GM18951 (cell line): Measurements from ENCODE around the gene INPP4B.

Experiments used
- POLR2A ChIP-seq: IDR thresholded peaks from 4 replicates; pipeline ENCODE4 v1.6.1; 2011; ENCODE audit warnings: mild to moderate bottlenecking; ENCODE audit not compliant: insufficient read length, insufficient read depth; ENCODE audit errors: extremely low read depth
- in situ Hi-C: fragments of 300-500 bp; cut with MboI; formaldehyde crosslinking; loops from one replicate; pipeline ENCODE4 v1.12.0; 2022; ENCODE audit warnings: low sequenced_read_pairs, mixed read lengths, inconsistent platforms; ENCODE audit not compliant: unreplicated experiment

INPP4B gene

GRCh38 chr4:142846729-142847596, 862 bp upstream of the INPP4B start:
- no peak for TF ChIP-seq POLR2A
- in situ Hi-C loops, result loop anchor here (25.0 kb wide), 1 partner anchor 1685 kb away; no protein-coding TSS in a partner anchor

DNA sequence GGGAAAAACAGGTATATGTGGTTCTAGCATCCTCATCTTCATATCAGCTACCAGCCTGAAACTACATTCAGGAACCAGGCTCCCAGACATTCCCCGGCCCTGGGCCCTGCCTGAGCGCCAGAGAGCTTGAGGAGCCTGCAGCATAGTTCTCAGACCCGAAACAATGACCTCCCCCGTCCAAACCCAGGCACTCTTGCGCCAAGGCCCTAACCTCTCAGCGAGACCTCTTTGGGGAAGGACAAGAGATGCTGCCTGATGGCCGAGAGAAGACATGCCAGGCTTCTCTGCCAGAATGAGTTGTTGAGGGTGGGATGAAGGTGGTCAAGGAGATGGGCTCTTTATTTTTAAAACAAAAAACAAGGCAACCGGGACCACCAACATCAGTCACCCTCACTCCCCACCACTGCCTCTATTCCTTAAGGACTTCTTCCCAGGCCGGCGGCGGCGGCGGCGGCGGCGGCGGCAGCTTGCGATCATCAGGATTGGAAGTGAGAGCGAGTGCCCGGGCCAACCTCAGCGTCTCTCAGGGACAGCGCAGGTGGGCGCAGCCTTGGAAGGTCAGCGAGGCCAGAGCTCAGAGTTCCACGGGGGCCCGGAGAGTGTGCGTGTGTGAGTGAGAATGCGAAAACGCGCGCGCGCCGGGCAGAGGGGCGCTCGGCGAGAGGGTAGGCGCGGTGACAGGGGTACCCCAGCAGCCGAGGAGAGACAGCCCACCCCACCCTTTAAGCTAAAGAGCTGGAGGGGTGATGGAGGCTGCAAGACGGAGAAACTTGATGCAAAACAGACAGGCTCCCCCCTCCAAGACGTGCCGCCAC, 601 bp downstream of the INPP4B start:
- no peak for TF ChIP-seq POLR2A
- in situ Hi-C loops, result loop anchor here (25.0 kb wide), 1 partner anchor 1683 kb away; no protein-coding TSS in a partner anchor

DNA sequence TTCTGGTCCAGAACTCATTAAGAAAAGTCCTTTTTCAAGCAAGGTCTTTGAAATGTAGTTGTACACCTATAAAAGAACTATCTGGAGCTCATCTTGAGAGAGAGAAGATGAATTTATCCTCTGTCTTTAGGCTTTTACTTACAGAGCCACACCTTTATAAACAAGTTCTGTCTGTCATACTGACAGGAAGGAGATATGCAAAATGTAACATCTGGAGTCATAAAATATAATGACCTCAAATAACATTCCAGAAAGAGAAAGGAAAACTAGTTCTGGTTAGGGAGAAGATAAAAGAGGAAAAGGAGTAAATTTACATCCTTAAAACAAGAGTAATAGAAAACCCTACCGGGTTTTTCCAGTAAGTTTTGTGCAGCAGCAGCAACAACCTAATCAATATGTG, 1.3 kb downstream of the INPP4B start:
- no peak for TF ChIP-seq POLR2A
- in situ Hi-C loops, result loop anchor here (25.0 kb wide), 1 partner anchor 1682 kb away; no protein-coding TSS in a partner anchor

- in situ Hi-C loops, result loop anchor here (25.0 kb wide), 1 partner anchor 1678 kb away; no protein-coding TSS in a partner anchor
Observed at GRCh38 chr4:142840516-142841123, 5.5 kb downstream of the INPP4B start.

GRCh38 chr4:142838778-142839177, 7.3 kb downstream of the INPP4B start:
- in situ Hi-C loops, result loop anchor here (25.0 kb wide), 1 partner anchor 1676 kb away; no protein-coding TSS in a partner anchor
- TF ChIP-seq POLR2A, result no peak

More at GRCh38 chr4:142840516-142841123, 5.5 kb downstream of the INPP4B start:
- TF ChIP-seq POLR2A, result no peak

DNA sequence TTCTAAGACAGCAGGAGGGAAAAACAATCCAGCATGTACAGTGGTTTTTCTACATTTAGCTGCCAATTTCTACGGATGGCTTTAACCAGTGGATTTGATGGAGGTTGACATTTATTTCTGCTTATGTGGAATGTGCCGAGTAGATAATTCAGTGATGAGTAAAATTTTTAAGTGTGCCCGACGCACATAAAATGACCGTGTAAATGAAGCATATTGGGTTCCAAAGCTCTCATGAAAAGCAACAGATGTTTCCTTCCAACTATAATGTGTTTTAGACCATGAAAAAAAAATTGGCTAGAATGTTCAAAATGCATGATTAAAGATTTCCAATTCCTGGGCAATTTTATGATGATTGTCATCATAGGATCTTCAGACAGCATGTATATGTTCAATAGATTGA, 14.1 kb downstream of the INPP4B start:
- in situ Hi-C loops, result loop anchor here (25.0 kb wide), 1 partner anchor 1670 kb away; no protein-coding TSS in a partner anchor
- TF ChIP-seq POLR2A, result no peak

DNA sequence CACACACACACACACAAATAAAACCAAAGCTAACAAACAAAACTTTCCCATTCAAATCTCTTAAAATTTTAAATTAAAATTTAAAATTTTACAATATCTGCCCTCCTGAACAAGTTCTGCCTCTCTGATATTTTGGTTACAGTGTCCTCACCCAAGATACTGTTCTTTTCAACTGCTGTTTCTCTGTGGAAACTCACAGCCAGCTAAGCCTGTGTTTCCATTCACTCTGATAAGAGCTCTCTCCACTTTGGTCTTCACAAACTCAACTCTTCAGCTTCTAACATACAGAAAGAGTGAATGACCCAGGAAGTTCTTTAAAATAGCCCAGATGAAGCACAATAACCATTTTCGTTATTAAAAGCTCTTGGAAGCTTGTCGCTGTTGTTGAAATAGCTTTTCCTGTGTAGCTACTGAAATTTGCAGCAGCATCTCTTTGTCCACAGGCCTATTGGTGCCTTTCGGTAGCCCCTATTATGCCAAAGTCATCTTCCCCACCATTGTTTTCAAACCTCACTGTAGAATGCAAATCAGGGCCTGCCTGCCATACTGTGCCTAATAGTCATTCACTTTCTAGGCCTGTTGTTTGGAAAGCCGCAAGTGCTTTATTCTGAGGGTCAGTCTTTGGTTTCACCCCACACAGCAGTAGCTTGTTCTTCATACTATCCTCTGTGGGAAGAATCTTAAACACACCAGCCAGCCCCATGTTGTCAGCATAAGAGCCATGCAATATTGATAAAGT, 19.4 kb downstream of the INPP4B start:
- TF ChIP-seq POLR2A, result no peak

DNA sequence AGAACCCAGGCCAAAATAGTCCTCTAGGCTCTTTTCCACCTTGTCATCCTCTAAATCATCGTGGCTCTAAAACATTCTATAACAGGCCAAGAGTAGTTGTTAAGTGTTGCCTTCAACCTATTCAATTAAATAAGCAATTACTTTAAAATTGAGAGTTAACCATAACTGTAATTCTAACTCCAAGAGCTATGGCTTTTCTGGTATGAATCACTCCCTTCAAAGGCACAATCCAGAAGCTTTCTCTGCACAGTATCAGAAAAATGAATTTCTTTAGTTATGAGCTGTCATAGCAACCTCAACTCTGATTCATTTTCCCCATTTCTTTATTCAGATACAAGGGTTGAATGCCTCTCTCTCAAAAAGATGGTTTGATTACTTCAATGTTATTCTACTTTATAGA, 21.7 kb downstream of the INPP4B start:
- no peak for TF ChIP-seq POLR2A

More for the DNA sequence above, 19.4 kb downstream of the INPP4B start:
- in situ Hi-C loops, result loop anchor here (25.0 kb wide), 1 partner anchor 1664 kb away; no protein-coding TSS in a partner anchor

DNA sequence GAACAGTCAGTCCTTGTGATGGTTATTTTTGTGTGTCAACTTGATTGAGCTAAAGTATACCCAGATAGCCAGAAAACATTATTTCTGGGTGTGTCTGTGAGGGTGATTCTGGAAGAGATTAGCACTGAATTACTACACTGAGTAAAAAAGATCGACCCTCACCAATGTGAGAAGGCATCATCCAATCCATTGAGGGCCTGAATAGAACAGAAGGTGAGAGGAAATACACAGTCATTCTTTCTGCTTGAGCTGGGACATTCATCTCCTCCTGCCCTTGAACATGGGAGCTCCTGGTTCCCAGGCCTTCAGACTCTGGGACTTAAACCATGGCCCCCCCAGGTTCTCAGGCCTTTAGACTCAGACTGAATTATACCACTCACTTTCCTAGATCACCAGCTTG, 22.3 kb downstream of the INPP4B start:
- in situ Hi-C loops, result no loop called here
- no peak for TF ChIP-seq POLR2A

More for the DNA sequence above, 21.7 kb downstream of the INPP4B start:
- in situ Hi-C loops, result no loop called here

- no peak for TF ChIP-seq POLR2A
- in situ Hi-C loops, result no loop called here
Observed at GRCh38 chr4:142818476-142818875, 27.6 kb downstream of the INPP4B start.

DNA sequence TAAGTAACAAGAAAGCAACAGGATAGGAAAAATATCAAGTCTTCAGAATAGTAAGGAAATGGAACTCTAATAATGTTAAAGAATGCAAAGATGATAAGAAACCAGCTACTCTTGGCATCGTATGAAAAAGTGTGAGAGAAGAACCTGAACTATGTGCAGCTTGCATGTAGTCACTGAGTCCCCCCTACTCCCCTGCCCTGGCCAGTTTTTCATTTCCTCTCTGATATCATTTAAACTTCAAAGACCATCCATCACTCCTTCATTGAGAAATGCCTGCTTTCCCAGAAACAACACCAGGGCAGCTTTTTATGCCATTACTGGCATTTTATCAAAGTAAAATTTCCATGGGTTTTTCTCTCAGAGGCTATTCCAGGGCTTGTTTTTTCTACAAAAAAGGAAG, 28.1 kb downstream of the INPP4B start:
- in situ Hi-C loops, result no loop called here
- no peak for TF ChIP-seq POLR2A

DNA sequence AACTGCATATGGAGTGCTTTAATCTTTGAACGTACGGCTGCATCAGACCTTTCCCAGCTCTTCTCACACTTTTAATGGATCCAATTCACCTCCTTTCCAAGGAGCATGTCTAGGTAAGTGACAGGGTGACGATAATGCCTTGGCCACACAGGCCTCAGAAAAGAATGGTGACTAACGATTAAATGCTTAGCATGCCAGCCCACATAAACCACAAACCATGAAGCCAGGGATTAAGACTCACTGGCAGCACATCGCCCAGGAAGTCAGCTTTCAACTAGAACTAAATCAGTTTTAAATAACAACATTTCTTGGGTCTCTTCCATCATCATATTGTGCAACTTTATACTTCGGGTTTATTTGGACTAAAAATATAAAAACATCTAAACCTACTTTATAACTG, 28.7 kb downstream of the INPP4B start:
- TF ChIP-seq POLR2A, result no peak
- in situ Hi-C loops, result no loop called here

DNA sequence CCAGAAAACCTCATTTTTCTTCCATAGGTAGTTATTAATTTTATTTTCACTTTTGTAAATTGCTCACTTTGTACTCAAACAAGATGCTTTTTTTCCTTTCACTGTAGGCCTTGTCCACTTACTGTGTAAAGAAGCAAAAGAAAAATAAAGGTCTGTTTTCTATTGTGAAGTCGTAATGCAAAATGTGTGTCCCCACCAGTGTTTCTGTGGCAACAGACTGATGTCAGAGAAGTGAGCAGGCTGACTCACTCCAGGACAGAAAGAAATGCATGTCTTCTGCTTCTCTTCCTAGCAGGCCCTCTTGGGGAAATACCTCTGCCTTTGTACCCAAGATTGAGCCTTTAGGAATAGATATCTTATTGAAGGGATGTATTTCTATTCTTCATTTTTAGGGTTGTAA, 30.3 kb downstream of the INPP4B start:
- no peak for TF ChIP-seq POLR2A
- in situ Hi-C loops, result no loop called here

- in situ Hi-C loops, result no loop called here
- TF ChIP-seq POLR2A, result no peak
Observed at GRCh38 chr4:142813388-142813787, 32.7 kb downstream of the INPP4B start.
